ENCODE measurements around the gene HOXD12.

DNA sequence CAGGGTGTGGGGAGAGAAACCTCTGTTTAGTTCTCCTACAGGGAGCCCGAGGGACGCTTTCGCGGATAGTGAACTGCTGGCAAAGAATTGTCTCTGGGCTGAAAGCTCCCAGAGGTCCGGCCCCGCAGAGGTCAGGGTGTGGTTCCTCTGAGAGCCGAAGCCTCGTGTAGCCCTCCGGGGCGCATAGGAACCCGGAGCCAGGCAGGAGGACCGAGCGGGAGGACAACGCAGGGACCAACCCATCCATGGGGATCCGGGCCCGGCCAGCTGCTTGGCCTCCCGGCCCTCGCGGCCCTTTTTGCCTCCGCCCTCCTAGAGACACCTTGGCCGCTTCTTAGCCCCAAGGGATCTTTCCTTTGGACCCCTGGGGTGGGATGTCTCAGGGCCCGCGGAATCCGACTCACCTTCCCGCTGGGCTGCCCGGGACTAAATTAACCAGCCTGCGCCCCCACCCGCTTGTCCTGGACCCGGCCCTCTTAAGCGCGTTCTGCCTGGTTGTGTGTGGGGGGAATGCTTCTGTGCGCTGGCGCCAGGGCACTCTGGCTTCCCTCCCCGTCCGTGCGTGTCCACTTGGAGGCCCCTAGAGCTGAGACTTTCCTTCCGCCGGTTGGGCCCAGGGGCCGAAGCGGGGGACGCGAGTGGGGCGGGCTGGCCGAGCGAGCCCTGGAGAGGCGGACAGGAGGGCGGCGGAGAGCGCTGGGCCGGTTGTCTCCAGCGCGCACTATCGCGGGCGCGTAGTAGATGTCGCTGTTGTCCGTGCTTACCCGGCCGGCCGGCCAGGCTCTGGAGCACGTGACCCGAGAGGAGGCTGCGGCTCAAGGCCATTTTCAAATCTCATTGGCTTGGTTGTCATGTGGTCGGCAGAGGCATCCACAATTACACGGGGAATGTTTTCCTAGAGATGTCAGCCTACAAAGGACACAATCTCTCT is 16.6 kb downstream of the HOXD12 start, which contains the start of gene HOXD10:
- TF ChIP-seq, protein P1, sequence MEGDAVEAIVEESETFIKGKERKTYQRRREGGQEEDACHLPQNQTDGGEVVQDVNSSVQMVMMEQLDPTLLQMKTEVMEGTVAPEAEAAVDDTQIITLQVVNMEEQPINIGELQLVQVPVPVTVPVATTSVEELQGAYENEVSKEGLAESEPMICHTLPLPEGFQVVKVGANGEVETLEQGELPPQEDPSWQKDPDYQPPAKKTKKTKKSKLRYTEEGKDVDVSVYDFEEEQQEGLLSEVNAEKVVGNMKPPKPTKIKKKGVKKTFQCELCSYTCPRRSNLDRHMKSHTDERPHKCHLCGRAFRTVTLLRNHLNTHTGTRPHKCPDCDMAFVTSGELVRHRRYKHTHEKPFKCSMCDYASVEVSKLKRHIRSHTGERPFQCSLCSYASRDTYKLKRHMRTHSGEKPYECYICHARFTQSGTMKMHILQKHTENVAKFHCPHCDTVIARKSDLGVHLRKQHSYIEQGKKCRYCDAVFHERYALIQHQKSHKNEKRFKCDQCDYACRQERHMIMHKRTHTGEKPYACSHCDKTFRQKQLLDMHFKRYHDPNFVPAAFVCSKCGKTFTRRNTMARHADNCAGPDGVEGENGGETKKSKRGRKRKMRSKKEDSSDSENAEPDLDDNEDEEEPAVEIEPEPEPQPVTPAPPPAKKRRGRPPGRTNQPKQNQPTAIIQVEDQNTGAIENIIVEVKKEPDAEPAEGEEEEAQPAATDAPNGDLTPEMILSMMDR (conservative IDR thresholded peaks at IDR 0.05; ENCODE audit: low read length): no peak
- no peak for TF ChIP-seq EZH2phosphoT487 (IDR thresholded peaks at IDR 0.05; ENCODE audit: borderline replicate concordance, low read depth, low read length)

Data from OCI-LY7 (cell line).